GM19193 (cell line): ENCODE results near the gene PPARGC1A.

Source experiments
- POLR2A ChIP-seq: IDR thresholded peaks from 4 replicates; pipeline ENCODE4 v1.6.1; 2011; ENCODE audit not compliant: insufficient read depth, insufficient read length; ENCODE audit errors: extremely low read depth

PPARGC1A gene

DNA sequence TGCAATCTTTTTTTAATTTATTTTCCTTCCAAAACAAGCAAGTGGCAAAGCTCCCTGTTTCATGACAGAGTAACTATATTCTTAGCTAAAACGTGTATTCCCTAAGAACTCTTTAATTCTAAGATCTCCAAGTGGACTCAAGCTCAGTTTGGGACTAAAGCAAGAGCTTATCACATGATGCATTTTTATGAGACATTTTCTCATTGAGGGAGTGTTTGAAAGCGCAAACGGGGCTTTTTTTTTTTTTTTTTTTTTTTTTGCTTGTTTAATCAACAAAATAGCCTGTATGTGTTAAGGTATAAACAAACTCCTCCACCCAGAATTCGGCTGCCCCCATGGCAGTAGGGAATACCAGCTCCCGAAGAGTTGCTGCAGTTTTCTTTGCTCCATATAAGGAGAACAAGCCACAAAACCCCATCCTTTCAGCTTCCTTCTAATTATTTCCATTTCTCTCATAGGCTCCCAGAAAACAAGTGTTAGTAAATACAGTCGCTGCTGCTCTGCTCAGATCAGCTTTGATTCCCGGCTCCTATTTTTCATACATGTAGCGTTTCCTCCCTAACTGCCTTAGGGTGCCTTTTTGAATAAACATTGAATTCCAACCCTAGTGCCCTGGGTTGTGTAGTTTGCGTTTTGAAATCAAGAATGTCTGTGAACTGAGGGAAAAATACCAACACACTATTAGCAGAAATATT is 669 bp upstream of the PPARGC1A start:
- no peak for TF ChIP-seq POLR2A

DNA sequence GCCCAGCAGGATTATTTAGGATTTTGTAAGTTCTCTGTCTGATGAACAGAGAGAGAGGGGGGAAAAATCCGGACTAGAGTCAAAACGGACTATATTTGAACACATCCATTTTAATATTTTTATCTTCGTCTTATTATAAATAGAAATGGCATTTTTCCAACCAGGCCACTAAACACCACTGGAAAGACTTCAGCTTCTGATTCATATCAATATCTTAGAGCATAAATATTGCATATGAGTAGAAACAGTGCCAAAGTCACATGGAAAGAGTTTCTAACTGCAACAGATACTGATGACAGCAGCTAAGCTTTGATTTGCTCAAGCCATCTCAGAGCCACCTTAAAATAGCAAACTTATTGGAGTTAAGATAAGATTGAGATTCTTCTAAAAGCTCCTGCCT is 456 bp downstream of the PPARGC1A start:
- no peak for TF ChIP-seq POLR2A

- no peak for TF ChIP-seq POLR2A
Observed at GRCh38 chr4:23888421-23889319, 1.2 kb downstream of the PPARGC1A start.

DNA sequence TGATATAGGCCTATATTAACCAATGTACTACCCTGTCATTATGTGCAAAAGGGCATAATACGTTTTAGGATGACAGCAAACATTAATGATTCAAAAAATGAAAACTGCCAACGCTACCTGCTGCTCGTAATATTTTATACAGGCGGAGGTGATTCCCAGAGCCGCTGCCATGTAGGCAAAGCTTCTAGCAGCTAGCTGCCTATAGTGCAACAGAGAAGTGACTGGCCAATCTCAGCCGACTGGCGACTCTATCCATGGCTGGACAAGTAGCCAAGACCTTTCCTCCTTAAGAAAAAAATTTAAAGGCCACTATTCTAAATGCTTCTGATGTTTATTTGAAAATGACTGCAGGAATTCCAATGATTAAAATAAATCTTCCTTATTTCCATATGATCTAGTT is 1.9 kb downstream of the PPARGC1A start:
- no peak for TF ChIP-seq POLR2A

GRCh38 chr4:23887173-23887572 is 2.7 kb downstream of the PPARGC1A start:
- TF ChIP-seq POLR2A = no peak

GRCh38 chr4:23885943-23886590 is 3.8 kb downstream of the PPARGC1A start:
- TF ChIP-seq POLR2A = no peak

DNA sequence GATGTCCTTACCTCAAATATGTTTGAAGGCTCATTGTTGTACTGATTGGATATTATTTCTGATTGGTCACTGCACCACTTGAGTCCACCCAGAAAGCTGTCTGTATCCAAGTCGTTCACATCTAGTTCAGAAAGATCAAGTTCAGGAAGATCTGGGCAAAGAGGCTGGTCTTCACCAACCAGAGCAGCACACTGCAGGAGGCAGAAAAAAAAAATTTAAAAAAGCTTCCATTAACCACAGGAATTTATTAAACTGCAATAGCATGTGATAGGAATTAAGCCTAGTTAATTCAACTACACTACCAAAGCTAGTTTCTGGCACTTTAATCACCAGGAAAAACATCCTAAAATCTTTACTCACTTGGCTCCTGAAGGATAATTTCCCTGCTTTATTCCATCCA is 5.1 kb downstream of the PPARGC1A start:
- no peak for TF ChIP-seq POLR2A

GRCh38 chr4:23884261-23884660 is 5.6 kb downstream of the PPARGC1A start:
- TF ChIP-seq POLR2A = no peak

GRCh38 chr4:23882976-23883531 is 6.8 kb downstream of the PPARGC1A start:
- TF ChIP-seq POLR2A = no peak

DNA sequence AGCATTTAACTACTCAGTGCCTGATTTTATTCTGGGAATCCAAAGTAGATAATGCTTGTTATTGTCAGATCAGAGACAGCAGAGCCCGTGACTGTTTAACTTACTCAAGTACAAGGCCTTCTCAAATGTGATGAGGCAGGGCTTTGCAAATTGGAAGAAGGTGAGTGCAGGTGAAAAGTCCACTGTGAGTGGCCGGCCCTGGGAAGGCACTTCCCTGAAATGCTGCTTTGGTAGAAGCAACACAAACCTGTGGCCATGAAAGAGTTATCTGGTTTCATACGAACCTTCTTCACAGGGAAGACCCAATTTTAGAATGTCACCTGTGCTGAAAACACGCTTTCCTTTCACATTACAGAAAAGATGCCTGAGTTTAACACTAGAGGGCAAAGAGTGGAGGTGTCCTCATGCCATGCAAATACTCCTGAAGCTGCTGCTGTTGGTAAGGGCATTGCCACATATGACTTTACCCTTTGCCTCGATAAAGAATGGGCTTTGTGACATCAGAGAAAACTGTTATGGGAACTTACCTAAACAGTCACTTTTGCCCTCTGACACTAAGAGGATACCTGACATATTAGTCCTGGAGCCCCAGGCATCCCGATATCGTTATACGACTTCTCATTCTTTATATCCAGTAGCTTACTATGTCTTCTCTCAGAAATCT is 8.0 kb downstream of the PPARGC1A start:
- TF ChIP-seq POLR2A = no peak

DNA sequence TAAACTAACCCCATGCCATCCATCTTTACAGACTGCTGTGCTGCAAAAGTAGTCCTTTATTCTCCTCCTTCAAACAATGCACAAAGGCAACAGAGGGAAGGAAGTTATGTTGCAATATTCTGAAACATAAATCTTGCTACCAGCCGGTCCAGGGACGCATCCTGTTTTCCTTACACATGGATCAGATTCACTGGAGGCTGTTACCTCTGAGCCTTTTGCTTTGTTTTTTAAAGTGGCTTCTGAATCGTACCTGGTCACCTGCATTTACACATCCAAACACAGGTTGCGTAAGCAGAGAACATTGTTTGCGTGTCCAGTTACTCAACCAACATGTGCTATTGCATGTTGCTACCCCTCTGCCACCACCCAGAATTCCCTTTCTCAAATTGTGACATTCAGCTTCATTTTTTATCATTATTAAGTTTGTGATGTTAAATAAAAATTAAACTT is 8.8 kb downstream of the PPARGC1A start:
- TF ChIP-seq POLR2A = no peak

DNA sequence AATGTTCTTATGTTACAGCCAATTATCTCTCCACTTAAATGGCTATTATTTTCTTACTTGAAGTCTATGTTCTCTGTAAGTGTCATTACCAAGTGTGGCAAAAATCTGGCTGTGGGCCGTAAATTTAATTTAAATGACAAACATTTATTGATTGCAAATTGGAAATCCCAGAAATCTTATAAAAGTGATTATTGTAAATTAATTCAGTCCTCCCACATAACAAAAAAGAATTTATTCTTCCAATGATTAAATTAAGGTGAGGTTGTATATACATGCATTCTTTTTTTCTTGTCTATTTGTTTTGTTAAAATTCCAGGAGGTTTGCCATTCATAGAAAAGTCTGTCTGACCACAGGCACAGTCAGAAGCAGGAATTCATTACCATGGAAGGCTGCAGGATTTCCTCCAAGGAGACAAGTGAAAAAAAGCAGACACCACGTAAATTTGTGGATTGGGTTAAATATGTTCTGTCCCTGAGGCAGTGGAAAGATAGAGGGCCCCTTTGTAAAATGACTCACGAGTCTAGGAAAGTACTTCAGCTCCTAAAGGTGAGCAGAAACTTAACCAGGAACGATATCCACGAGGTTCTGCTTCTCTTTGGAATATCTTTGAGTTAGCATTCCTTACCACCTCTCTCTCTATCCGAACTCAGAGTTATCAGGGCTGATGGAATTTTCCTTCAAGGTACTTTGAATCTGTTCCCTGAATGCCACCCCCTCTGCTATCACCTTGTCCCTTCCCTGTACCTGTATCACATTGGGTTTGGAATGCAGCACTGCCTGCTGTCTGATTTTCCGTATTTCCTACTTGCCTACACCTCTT is 10.7 kb downstream of the PPARGC1A start:
- no peak for TF ChIP-seq POLR2A

GRCh38 chr4:23878246-23878891 is 11.5 kb downstream of the PPARGC1A start:
- TF ChIP-seq POLR2A = no peak

DNA sequence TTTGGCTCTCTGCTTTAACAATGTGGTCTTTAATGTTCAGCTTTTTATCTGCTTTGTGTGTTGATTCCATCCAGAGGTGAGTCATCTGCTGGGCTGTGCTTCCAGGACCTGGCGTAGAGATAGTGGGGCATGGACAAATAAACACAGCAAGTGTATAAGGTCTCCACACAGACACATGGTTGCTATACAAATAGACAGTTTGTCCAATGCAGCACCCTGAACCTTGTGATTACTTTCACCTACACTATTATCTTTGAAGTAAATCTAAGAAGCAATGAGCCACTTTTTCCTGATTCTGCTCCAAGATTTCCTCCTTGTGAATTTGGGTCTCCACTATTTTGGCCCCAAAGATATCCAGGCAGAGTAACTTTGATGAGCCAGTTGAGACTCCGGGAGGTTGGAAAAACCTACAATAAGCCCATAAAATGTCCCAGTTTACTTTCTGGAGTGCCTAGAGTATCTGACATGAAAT is 12.1 kb downstream of the PPARGC1A start:
- no peak for TF ChIP-seq POLR2A
